ENCODE measurements around the gene FOXE1. TPM values are rescaled to one million over a fixed set of nuclear protein-coding genes. Genes with fewer than 3 reads are reported as not detected.
A peak's percentile ranks its signal among the peaks of the same experiment; 100 is the strongest.

FOXE1 gene
- total RNA-seq, 1 donor from 2014 or later = not detected

DNA sequence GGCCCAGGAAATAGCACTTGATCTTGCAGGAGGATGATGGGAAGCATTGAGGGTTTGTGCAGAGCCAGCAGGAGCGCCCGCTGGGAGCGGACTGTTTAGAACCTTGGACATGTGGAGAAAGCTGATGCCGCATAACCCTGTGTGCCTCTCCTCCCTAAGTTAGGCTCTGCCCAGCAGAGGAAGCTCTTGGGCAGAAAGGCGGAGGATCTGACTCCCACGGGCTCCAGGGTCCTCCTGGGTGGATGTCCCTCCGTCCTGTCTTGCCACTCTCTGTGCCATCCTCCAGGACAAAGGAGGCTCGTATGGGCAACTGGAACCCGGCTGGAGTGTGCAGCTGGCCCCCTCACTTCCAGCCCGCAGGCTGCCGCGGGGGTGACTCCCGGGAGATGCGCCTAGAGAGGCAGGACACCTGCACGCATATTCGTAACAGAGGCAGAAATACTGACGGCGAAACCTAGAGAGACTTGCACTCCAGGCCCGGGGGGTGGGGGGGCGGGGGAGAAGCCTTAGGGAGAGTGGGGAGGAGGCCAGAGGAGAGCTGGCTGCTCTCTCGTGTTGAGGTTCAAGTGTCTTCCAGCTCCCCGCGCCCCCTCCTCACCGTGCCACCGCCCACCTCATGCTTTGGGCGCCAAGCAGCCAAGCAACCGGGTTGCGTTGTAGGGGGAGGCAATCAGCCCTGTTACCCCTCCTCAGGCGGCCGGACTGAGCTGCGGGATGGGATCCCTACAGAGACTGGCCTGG is 5.4 kb upstream of the FOXE1 start:
- peak overlapping the region; percentile 57 for H3K4me3 Mint-ChIP-seq (ENCODE audit: unreplicated experiment)
- TF ChIP-seq, protein P1, sequence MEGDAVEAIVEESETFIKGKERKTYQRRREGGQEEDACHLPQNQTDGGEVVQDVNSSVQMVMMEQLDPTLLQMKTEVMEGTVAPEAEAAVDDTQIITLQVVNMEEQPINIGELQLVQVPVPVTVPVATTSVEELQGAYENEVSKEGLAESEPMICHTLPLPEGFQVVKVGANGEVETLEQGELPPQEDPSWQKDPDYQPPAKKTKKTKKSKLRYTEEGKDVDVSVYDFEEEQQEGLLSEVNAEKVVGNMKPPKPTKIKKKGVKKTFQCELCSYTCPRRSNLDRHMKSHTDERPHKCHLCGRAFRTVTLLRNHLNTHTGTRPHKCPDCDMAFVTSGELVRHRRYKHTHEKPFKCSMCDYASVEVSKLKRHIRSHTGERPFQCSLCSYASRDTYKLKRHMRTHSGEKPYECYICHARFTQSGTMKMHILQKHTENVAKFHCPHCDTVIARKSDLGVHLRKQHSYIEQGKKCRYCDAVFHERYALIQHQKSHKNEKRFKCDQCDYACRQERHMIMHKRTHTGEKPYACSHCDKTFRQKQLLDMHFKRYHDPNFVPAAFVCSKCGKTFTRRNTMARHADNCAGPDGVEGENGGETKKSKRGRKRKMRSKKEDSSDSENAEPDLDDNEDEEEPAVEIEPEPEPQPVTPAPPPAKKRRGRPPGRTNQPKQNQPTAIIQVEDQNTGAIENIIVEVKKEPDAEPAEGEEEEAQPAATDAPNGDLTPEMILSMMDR (IDR thresholded peaks at IDR 0.05; ENCODE audit: partially characterized antibody, unreplicated experiment) = no peak
- no peak overlapping the region for H3K27ac Mint-ChIP-seq (ENCODE audit: unreplicated experiment)
- no peak for DNase-seq
- H3K27me3 Mint-ChIP-seq (ENCODE audit: unreplicated experiment) = peaks cover 35% of the 10 kb centered on the region
- H3K4me1 Mint-ChIP-seq (ENCODE audit: low read depth, unreplicated experiment) = no peaks in the 10 kb centered on the region
- H3K36me3 Mint-ChIP-seq (ENCODE audit: unreplicated experiment) = peaks cover 10% of the 10 kb centered on the region
- H3K9me3 Mint-ChIP-seq (ENCODE audit: unreplicated experiment) = peaks cover 6% of the 10 kb centered on the region

DNA sequence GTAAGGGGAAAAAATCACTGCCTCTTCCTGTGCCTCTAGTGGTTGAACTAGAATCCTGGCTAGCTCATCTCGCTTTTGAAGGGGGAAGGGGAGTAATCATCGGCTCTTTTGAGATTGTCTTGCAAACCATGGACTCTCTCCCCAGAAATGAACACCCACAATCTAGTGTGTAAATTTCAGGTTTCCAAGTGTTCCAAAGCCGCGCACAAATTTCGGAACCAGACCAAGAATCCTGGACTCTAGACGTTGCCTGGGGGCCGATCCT is 4.9 kb upstream of the FOXE1 start:
- Mint-ChIP-seq H3K36me3 (ENCODE audit: unreplicated experiment) (peaks cover 10% of the 10 kb centered on the region), H3K27ac (ENCODE audit: unreplicated experiment) (no peak overlapping the region), H3K4me1 (ENCODE audit: low read depth, unreplicated experiment) (no peaks in the 10 kb centered on the region), H3K9me3 (ENCODE audit: unreplicated experiment) (peaks cover 6% of the 10 kb centered on the region), H3K27me3 (ENCODE audit: unreplicated experiment) (peaks cover 35% of the 10 kb centered on the region), H3K4me3 (ENCODE audit: unreplicated experiment) (peak overlapping the region; percentile 55)
- DNase-seq = no peak
- TF ChIP-seq, protein P1 (IDR thresholded peaks at IDR 0.05; ENCODE audit: partially characterized antibody, unreplicated experiment) = peak; percentile 24

- TF ChIP-seq, protein P1 (IDR thresholded peaks at IDR 0.05; ENCODE audit: partially characterized antibody, unreplicated experiment) = no peak
- peaks cover 35% of the 10 kb centered on the region for H3K27me3 Mint-ChIP-seq (ENCODE audit: unreplicated experiment)
- H3K36me3 Mint-ChIP-seq (ENCODE audit: unreplicated experiment) = peaks cover 10% of the 10 kb centered on the region
- no peak for DNase-seq
- peaks cover 6% of the 10 kb centered on the region for H3K9me3 Mint-ChIP-seq (ENCODE audit: unreplicated experiment)
- H3K4me1 Mint-ChIP-seq (ENCODE audit: low read depth, unreplicated experiment) = no peaks in the 10 kb centered on the region
- no peak overlapping the region for H3K27ac Mint-ChIP-seq (ENCODE audit: unreplicated experiment)
- H3K4me3 Mint-ChIP-seq (ENCODE audit: unreplicated experiment) = peak overlapping the region; percentile 49
These were observed 4.4 kb upstream of the FOXE1 start for GRCh38 chr9:97848480-97849237.

DNA sequence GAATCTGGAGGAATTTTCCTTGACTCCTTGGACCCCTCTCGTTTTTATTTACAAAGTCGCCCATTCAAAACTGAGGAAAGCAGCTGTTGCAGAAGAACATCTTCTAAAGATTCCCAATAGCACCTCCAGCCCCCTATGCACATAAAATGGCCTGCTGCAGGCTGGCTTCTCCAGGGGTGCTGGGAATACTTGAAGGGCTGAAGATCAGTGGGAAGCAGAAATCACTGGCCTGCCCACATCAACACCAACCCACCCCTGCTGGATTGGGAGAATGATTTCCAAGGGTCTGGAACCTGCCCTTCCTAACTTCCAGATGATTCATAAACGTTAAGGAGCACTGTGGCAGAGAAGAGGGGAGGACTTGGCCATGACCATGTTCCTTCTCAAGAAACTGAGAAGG is 3.0 kb upstream of the FOXE1 start:
- no peak overlapping the region for H3K27ac Mint-ChIP-seq (ENCODE audit: unreplicated experiment)
- no peak overlapping the region for H3K4me3 Mint-ChIP-seq (ENCODE audit: unreplicated experiment)
- peaks cover 6% of the 10 kb centered on the region for H3K9me3 Mint-ChIP-seq (ENCODE audit: unreplicated experiment)
- H3K36me3 Mint-ChIP-seq (ENCODE audit: unreplicated experiment) = peaks cover 10% of the 10 kb centered on the region
- DNase-seq = no peak
- peaks cover 40% of the 10 kb centered on the region for H3K27me3 Mint-ChIP-seq (ENCODE audit: unreplicated experiment)
- TF ChIP-seq, protein P1 (IDR thresholded peaks at IDR 0.05; ENCODE audit: partially characterized antibody, unreplicated experiment) = no peak
- H3K4me1 Mint-ChIP-seq (ENCODE audit: low read depth, unreplicated experiment) = no peaks in the 10 kb centered on the region
